A549 (cell line): ENCODE measurements around the gene DMBT1.

Source experiments
- CHD4 ChIP-seq: fragments of 200-600 bp; sonication (generic); IDR thresholded peaks from 2 replicates; pipeline ENCODE4 v1.6.1; 2016; ENCODE audit warnings: antibody characterized with exemption, mild to moderate bottlenecking, borderline replicate concordance
- CTCF ChIP-seq: fragments of >200 bp; sonication (Bioruptor Twin); formaldehyde crosslinking; IDR thresholded peaks from 3 replicates; pipeline ENCODE4 v1.5.1; 2016
- POLR2A ChIP-seq: IDR thresholded peaks from 2 replicates; pipeline ENCODE4 v1.6.1; 2012; ENCODE audit warnings: mild to moderate bottlenecking, low read length
- ZSCAN20 ChIP-seq: fragments of 250-450 bp; sonication (Bioruptor Pico); IDR thresholded peaks from 2 replicates; pipeline ENCODE4 v1.8.0; 2022; ENCODE audit warnings: mild to moderate bottlenecking, moderate library complexity

DNA sequence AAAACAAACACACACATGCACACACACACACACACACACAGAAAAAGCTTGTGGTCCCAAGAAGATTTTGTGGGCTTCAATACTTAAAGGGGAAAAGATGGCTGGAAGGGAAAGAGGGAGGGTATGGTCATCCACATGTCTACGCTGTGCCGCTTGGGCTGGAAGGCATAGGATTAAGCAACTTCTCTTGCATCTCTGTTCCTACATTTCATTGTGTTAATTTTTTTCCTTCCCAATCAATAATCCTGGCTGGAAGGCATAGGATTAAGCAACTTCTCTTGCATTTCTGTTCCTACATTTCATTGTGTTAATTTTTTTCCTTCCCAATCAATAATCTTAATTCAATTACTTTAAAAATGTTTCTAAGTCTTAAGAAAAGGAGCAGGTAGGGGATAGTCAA is 108.5 kb downstream of the DMBT1 start:
- TF ChIP-seq CHD4 (no peak), POLR2A (no peak), CTCF (no peak), ZSCAN20 (CRISPR knock-in tag) (no peak)
